ENCODE results near the gene DCBLD2.

DCBLD2 gene, protein sequence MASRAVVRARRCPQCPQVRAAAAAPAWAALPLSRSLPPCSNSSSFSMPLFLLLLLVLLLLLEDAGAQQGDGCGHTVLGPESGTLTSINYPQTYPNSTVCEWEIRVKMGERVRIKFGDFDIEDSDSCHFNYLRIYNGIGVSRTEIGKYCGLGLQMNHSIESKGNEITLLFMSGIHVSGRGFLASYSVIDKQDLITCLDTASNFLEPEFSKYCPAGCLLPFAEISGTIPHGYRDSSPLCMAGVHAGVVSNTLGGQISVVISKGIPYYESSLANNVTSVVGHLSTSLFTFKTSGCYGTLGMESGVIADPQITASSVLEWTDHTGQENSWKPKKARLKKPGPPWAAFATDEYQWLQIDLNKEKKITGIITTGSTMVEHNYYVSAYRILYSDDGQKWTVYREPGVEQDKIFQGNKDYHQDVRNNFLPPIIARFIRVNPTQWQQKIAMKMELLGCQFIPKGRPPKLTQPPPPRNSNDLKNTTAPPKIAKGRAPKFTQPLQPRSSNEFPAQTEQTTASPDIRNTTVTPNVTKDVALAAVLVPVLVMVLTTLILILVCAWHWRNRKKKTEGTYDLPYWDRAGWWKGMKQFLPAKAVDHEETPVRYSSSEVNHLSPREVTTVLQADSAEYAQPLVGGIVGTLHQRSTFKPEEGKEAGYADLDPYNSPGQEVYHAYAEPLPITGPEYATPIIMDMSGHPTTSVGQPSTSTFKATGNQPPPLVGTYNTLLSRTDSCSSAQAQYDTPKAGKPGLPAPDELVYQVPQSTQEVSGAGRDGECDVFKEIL

DNA sequence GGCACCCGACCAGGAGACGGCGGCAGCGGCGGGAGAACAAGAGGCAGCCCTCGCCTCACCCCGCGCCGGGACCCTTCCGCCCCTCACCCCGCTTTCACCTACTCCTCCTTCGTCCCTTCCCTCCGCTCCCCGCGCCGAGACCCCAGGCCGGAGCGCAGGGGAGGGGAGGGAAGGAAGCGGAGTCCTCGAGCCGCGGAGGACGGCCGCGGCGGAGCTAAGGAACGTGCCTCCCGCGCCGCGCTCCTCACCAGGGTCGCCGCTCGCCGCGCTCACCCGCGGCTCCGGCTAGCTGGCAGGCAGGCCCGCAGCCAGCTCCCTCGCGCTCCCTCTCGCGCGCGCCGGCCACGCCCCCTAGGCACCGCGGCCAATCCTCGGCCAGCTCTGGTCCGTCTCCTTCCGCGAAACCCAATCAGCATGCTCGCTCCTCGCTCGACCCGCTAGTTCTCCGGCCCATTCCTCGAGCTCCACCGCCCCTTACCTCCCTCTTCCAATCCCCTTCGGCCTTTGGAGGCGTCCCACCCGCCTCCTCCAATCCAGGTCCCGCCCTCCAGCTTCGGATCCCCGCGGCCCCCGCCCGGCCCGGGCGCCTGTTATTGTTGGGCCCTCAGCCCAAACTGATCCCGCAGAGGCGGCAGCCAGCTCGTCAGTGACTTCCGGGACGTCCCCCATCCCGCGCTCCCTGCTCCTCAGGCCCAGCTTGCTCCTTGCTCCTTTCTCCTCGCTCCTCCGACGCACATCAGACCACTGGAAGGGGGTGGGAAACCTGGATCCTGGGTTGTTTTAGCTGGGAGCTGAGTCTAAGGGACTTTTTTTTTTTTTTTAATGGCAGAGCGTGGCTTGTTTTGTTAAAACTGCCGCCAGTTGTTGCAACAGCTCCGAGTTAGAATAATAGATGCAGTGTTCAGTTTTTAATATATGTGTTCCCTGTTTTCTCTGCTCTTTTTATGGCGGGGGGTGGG, at the start of gene DCBLD2:
Gene DCBLD2, minus strand, starts transcription at position 304 of the 959 bp plus-strand sequence. CDS start 369 bp downstream, outside the sequence.
- DNase-seq: peak; percentile 98

DNA sequence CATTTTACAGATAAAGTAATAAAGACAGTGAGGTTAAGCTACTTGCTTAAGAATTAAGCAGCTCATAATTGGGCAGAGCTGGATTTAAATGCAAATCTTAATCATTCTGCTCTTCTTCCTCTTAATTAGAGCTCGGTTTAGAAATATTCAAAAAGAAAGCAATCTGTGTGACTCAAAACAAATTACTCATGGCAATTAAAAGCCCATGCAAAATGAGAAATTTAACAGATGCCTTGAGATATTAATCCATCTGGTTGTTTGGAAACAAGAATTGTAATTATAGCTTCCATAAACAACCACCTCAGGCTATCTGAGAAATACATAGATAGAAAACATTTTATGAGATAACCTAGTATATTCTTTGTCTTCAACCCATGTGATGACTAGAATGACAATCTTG, 44.2 kb upstream of the DCBLD2 start:
- no peak for DNase-seq

DNA sequence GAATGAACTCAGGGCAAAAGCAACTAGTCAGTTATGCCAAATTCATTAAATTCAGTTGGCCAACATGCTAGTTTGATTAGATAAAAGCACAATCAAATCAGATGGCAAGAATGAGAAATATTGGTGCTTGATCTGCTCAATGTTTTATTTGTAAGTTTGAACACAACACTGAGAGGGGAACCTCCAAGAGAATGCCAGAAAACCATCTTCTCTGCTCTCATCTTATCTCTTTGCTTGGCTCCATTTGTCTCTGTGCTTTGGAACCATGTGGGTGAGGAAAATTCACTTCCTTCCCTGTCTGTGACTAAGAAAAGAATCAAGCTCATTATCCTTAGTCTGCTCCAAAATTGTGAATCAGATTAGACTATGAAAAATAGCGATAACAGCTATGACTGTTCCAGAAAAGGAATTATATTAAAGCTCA, 43.6 kb upstream of the DCBLD2 start:
- DNase-seq: no peak

DNA sequence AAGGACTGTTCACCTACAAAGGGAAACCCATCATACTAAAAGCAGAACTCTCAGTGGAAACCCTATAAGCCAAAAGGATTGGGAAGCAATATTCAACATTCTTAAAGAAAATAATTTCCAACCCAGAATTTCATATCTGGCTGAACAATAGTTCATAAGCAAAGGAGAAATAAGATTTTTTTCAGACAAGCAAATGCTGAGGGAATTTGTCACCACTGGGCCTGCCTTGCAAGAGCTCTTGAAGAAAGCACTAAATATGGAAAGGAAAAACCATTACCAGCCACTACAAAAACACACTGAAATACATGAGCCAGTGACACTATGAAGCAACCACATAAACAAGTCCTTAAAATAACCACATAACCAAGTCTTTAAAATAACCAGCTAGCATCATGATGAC, 28.9 kb upstream of the DCBLD2 start:
- no peak for DNase-seq

DNA sequence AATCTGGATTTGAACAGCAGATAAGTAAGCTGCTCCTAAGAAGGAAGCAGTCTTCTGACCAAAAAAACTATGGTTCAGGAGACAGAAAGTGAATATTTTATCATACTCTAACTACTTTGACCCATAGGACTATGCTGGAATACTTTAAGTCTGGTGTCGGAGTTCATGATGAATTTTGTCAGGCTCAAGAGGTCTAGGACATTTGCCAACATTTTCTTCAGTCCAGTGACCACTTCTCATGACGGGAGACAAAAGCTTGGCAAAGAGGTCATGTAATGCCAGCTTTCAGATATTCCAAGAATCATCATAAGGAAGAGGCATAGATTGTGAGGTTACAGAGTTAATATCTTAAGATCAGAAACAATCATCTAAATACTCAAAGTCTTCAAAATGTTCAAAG, 20.5 kb upstream of the DCBLD2 start:
- no peak for DNase-seq

DNA sequence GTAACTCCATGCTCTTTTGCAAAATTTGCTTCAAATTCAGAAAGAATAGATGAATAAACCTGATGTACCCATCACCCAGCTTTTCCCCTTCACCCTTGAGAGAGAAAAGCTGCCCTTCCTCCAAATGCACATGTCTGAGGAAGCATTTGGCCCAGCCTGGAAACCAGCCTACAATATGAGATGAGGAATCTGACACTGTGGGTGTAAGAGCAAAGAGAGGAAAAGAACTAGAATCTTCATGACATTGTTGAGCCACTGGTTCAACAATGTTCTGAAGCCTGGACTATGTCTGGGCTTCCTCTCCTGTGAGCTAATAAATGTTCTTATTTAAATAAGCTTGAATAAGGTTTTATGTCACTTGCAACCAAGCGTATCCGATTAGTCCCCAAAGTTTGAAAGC, 18.7 kb upstream of the DCBLD2 start:
- no peak for DNase-seq

DNA sequence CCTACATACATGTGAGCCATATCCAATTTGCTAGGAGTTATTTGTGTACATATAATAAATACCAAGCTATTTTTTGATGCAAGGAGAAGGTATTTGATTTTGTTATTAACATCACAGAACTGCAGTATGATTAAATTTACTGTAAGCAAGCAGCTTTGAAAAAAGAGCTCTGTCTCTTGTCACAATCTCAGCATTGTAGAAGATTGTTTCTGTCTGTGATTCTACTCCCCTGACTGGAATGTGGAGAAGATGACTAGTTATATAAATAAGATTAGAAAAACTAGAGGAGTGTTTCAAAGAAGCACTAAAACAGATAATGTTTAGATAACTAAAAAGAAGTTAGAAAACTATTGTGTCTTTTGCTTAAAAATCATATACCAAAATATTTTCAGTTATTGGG, 17.1 kb upstream of the DCBLD2 start:
- no peak for DNase-seq

DNA sequence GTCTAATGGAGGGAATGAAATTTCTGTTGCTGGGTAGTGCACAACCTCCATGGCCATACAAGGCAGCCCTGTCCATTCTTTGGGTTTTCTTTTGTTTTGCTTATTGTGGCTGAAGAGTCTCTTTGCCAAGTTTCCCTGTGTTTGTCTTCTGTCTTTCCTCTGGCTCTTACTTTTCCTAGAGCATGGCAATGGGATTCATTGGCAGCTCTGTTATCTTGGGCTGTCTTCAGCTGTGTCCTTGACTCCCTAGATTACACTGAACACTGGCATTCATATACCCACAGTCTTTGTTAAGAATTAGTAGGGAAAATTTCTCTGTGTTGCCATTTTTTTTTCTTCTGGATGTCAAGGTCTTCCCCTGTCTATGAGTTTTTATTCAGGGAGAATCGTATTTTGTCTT, 16.1 kb upstream of the DCBLD2 start:
- no peak for DNase-seq

DNA sequence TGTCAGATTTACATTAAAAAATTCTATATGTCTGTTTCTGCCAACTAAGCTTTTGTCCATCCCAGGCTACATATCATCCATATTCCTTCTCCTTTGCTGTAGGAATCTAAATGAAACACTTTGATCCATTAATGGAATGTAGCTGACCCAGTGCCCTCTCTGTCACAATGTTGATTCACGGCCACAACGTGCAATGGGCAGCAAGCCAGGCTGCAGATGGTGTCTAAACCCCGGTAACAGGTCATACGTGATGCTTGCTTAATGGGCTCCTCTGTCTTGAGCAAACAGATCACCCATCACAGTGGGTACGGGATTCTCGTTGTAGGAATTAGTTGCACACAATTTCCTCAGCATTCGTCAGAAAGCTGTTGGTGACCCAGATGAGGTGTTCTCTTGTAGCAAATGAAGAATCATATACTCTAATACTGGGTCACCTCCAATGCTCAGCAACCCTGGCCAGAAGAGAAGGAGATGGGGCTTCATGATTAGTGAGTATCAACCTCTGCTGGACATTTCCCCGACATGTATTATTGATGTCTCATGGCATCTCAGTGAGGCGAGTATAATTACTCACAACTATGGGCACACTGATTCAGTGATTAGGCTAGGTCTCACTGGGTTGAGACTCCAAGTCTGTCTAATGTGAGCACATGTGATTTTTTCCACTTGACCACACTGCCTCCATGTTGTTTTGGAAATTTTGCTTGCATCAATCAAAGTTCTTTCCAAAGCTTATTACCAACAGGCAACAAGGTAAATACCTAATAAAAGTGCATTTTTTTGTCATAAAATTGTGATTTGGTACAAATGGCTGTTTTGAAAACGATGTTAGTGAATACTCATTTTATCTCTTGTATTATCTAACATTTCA, 12.9 kb upstream of the DCBLD2 start:
- no peak for DNase-seq

DNA sequence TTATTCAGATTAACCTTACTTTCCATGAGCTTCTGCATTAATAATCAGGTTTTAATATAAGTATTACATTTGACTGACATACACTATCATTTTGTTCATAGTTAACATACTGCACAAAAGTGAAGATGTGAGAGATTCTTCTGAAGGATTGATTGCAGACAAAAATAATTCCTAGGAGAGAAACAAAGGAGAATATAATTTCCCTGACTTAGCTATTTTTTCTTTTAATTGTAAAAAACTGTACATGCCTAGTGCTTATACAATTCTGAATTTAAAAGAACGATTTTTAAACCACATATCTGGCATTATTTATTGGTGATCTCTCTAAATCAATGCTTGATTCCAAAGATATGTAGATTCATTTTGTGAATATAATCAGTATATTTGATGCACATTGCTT, 11.0 kb upstream of the DCBLD2 start:
- DNase-seq: no peak

DNA sequence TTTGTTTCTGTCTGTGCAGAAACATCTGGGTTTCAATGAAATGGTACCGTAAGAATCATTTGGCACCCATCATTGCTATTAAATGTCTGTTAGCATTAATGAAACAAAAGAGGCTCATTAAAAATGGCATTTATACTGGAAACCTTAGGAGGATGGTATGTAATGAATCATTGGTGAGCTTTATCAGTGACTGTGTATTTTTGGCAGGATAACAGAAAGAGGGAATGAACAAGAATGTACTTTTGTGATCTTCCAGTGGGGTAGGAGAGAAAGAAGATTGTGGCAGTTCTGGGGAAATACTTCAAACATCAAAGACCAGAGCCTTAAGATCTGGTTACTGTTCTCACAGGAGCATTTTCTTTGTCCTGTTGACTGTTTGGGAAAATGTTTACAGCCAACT, 4.7 kb upstream of the DCBLD2 start:
- no peak for DNase-seq

DNA sequence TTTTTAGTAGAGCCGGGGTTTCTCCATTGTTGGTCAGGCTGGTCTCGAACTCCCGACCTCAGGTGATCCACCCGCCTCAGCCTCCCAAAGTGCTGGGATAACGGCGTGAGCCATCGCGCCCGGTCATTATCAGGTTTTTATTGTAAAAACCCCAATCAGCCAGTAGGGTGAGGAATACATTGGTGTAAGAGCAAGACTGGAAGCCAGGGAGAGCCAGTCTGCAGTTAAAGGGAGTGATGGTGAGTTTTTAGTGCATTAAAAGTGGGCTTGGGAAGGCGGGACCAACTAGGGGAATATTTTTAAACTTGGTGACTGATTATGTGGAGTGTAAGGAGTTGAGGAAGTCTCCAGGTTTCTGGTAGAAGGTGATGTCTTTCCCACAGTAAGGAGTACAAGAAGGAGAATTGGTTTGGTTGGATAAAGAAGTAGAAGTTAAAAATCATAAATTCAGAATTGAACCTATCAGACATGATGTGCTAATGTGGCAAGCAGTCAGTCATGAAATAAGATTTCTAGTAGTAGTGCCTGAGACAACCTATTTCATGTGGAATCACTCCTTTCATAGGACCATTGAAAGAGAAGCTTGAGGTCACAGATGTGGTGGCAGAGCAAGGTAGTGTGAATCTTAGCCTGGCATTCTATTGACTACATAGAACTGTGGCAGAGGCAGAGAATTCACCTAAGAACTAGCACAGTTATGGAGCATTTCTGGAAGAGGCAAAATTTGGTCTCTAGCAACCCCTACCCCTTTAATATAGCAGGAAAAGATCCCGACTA, 2.4 kb upstream of the DCBLD2 start:
- no peak for DNase-seq

DNA sequence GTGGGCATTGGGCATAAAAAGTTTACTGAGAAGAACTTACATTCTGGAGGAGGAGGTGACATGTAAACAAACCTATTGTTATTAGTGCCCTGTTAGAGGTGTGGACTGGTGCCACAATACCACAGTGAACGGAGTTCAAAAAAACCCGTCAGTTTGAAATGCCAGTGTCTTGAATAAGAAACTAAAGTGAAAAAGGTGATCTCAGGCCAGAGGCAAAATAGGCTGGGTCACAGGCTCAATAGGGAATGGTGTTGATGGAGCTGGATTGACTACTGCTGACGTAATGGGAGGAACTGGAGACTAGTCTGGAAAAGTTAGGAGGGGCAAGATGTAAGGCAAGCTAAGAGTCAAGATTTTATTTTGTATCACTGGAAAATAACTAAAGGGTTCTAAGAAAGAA, 1.6 kb upstream of the DCBLD2 start:
- DNase-seq: no peak

DNA sequence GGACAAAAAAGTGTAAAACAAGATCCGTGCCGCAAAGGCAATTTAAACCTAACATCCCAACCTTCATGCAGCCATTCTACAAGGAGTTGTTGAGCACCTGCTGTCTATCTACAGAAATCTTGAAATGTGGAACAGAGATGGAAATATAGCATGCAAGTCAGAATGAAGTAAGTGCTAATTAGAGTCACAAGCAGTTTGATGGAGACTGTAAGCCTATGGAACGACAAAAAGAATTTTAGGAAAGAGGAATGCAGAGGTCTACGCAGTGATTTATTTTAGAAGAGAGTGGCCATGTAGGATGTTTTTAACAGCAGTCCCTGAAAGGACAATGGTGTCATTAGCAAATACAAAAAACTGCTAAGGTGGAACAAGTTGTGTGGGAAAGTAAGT, 851 bp upstream of the DCBLD2 start:
- DNase-seq: no peak

DNA sequence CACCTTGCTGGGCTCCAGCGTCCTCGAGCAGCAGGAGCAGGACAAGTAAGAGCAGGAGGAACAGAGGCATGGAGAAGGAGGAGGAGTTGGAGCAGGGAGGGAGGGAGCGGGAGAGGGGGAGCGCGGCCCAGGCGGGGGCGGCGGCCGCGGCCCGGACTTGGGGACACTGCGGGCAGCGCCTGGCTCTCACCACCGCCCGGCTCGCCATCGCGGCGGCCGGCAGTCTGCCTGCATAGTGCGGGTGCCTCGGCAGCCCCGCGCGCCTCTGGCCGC, 440 bp downstream of the DCBLD2 start:
- peak in 1 of 2 experiments; percentile 68 for DNase-seq

DNA sequence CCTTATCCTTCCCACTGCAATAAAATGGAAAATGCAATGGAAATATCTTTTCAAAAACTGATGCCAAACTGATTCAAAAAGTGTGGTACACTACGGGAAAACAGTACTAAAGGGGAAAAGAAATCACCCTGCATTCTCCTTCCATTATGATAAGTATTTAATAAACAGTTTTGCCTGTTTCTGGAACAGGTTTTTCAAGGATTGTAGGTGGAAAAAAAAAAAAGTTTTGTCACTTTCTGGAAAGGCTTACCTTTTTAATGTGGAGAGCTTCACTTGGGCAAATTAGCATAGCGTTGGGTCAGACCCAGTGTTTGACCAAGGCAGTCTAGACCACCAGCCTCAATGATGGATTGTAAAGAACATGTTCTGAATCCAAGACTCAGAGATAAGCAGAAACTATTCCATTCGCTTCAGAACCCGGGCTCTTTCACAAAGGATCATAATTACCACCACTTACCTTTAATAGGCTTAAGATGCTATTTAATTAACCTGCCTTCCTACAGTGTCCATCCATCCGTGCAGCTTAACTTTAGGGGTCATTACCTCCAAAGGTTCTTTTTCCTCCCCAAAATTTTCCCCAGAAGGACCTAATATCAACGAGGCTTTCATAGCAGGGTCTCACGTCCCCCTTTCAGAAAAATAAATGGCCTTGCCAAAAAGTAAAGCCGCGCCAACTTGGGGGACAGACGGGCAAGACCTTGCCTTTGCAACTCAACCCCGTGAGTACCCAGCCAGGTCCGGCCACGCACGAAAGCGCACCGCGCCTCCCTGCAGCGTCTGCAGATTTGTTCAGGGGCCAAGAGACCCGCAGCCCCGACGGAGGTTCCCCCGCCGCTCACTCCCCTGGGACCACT, 1.0 kb downstream of the DCBLD2 start:
- no peak for DNase-seq

DNA sequence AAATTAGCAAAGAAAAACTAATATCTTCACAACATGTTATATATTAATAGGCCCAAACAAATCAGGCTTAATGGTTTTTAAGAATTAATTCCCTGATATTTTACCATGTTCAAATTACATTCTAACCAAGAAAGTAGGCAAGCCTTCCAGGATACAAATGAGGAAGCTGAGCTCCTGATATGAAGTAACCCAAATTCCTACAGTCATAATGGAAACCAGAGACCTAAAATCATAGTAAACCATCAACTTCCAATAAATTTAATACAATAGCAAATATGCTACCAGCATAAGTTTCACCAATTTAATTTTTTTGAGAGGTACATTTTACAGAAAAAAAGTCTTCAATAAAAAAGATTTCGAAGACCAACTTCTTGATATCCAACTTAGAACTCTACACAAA, 3.8 kb downstream of the DCBLD2 start:
- DNase-seq: no peak

DNA sequence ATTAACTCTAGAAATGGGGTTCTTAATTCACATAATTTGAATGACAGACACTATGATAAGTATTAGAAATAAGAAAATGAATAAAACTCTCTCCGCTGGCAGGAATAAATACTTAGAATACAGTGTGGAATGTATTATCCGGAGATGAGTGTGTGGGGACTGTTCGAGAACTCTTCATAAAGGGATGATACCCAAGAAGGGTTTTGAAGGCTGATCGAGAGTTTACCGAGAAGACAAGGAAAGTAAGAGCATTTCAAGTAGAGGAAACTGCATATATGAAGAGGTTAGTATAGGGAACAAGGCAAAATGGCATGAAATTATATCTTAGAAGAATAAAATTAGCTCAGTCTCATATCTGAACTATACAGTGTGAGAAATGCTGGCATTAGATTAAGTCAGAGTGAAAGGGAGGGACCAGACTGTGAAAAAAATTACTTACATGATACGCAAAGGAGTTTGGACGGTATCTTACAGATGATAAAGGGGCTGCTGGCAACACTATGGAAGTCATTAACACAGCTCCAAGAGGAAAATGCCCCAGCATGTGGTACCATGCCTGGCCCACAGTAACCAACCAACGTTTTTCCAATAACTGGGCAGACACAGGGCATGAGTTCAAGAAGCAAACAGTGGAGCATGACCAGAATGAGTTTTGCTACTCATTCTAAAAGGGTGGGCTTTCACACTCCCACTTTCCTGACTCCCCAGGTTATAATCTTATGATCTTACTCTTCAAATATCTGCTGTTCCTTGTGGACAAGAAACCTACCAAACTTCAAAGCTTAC, 6.5 kb downstream of the DCBLD2 start:
- DNase-seq: no peak

DNA sequence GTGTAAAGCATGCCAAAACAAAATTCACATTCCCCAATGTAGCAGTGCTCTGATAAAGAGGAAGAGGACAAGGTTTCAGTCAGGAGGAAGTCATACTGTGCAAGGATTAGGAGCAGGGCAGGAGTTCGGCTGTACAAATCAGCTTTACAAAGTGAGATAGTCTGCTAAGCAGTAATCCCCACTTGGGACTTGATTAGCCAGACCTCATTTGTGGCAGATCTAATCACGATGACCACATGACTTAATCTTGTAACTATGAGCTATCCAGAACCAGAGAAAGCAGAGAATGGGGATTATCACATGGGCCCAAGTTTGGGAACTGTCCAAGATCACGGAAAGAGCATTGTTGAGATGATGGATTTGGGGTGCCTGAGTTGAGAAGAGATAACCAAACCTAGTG, 7.8 kb downstream of the DCBLD2 start:
- no peak for DNase-seq

DNA sequence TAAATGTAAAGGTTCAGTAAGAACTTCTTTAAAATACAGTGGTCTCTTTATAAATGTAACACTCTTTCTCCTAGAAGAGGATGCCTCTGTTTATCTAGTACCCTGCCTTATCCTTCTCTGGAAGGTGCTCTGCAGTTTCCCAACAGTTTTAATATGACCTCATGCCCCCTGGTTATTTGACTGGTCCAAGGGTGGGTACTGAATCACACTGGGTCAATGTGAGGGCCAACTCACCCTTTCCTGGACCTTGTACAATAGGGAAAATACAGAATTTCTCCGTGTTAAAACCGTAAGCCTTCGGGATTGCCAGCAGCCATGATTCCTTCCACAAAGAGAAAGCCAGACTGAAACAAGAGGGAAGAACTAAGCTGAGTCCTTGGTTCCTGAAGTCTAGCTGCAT, 9.2 kb downstream of the DCBLD2 start:
- no peak for DNase-seq
